Measurements from ENCODE around the gene CUL4A.
A peak's percentile ranks its signal among the peaks of the same experiment; 100 is the strongest.
"Not testable (repeated sequence)": the region's sequence is repeated elsewhere in the genome, so short reads cannot be mapped to it uniquely, and the experiment has no call there.

Gene CUL4A

GRCh38 chr13:113245849-113246796, 36.7 kb downstream of the CUL4A start:
- no peak for DNase-seq

- no peak for DNase-seq
Measured at GRCh38 chr13:113252516-113253095, 43.2 kb downstream of the CUL4A start.

- not testable (repeated sequence) for DNase-seq
Measured at GRCh38 chr13:113257908-113258307, 48.5 kb downstream of the CUL4A start.

GRCh38 chr13:113258321-113259054, 49.1 kb downstream of the CUL4A start:
- DNase-seq: no peak

GRCh38 chr13:113260996-113261395, 51.6 kb downstream of the CUL4A start:
- no peak for DNase-seq

GRCh38 chr13:113263016-113263415, 53.6 kb downstream of the CUL4A start:
- not testable (repeated sequence) for DNase-seq

- no peak for DNase-seq
Measured at GRCh38 chr13:113267642-113268405, 58.4 kb downstream of the CUL4A start.

- no peak for DNase-seq
Measured at GRCh38 chr13:113272031-113272430, 62.6 kb downstream of the CUL4A start.

- DNase-seq: no peak
Measured at GRCh38 chr13:113272701-113273181, 63.3 kb downstream of the CUL4A start.

- DNase-seq: no peak
Measured at GRCh38 chr13:113273321-113273720, 63.9 kb downstream of the CUL4A start.

GRCh38 chr13:113273851-113274590, 64.6 kb downstream of the CUL4A start:
- DNase-seq: no peak

- DNase-seq: no peak
Measured at GRCh38 chr13:113274721-113275120, 65.3 kb downstream of the CUL4A start.

- peak; percentile 27 for DNase-seq
Measured at GRCh38 chr13:113275387-113275786, 66.0 kb downstream of the CUL4A start.

GRCh38 chr13:113280126-113280525, 70.7 kb downstream of the CUL4A start:
- DNase-seq: no peak

GRCh38 chr13:113283904-113284303, 74.5 kb downstream of the CUL4A start:
- DNase-seq: no peak

GRCh38 chr13:113288880-113289279, 79.5 kb downstream of the CUL4A start:
- DNase-seq: no peak

GRCh38 chr13:113291129-113291528, 81.7 kb downstream of the CUL4A start:
- no peak for DNase-seq

GRCh38 chr13:113292021-113292862, 82.8 kb downstream of the CUL4A start:
- peak; percentile 3 for DNase-seq

- no peak for DNase-seq
Measured at GRCh38 chr13:113293686-113294085, 84.3 kb downstream of the CUL4A start.

- DNase-seq: no peak
Measured at GRCh38 chr13:113295776-113296175, 86.4 kb downstream of the CUL4A start.
